ENCODE results near the gene VAV1. TPM values are rescaled to one million over a fixed set of nuclear protein-coding genes. Genes with fewer than 3 reads are reported as not detected.
"Not testable (repeated sequence)": the region's sequence is repeated elsewhere in the genome, so short reads cannot be mapped to it uniquely, and the experiment has no call there.

Gene VAV1
- total RNA-seq, 5 donors from 2014 or later (not counting 1 experiment from before 2014, with no cell fraction given) = 82.5 to 114 (median 92.2) TPM

DNA sequence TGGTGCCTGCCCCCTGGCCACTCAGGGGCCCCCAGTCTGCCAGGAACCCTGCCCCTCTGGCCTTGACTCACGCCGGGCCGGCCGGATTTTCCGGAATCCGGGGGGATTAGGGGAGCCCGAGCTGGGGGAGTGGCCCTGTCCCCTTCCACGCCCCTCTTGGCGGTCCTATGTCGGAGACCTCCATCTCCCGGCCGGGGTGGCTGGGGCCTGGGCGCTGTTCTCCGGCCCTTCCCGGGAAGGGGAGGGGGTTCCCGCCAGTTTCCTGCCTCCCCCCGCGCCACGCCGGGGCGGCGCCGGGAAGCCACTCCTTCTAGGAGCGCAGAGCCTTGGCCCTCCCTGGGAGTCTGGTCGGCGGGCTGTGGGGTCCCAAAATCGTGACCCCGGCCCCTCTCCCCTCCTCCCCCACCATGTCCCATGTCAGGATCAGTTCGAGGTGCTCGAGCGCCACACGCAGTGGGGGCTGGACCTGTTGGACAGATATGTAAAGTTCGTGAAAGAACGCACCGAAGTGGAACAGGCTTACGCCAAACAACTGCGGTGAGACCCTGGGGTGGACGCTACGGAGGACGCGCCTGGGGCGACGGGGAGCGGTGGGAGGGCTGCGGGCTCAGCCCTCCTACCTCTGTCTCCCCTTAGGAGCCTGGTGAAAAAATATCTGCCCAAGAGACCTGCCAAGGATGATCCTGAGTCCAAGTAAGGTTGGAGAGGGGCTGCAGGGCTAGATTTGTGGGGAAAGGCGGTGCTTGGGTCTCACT is 31.7 kb upstream of the VAV1 start:
- Mint-ChIP-seq H3K36me3 (peaks cover 11% of the 10 kb centered on the region), H3K9me3 (no peaks in the 10 kb centered on the region), H3K27me3 (no peaks in the 10 kb centered on the region), H3K4me3 (peak overlapping the region; percentile 69 to 95 (median 76)), H3K27ac (peak overlapping the region in 1 of 2 donors; percentile 72), H3K4me1 (peaks cover 31 to 40% (median 40%) of the 10 kb centered on the region in 3 donors)
- H3K4me3 ChIP-seq (ENCODE audit: control insufficient read depth in 1 of 2, extremely low read depth in 1 of 2, low read length in 1 of 2) = peak overlapping the region; percentile 60 to 66
- no peak for ATAC-seq (replicated peaks in 1 of 4)
- H3K27me3 ChIP-seq (replicated peaks in 1 of 2; ENCODE audit: control insufficient read depth in 2 of 2, extremely low read depth in 1 of 2, insufficient read depth in 2 of 2, low read length in 1 of 2) = peaks cover 0 to 14% of the 10 kb centered on the region in 2 experiments
- no peaks in the 10 kb centered on the region for H3K9me3 ChIP-seq
- 4% methylated on average over 34 of the region's 46 CpGs for whole genome bisulfite sequencing (ENCODE audit: insufficient coverage)
- POLR2A ChIA-PET = no interaction called here
- peaks cover 0 to 3% of the 10 kb centered on the region in 2 donors for H3K36me3 ChIP-seq (ENCODE audit: control insufficient read depth in 2 of 2, extremely low read depth in 1 of 2, insufficient read depth in 1 of 2, low read length in 1 of 2)
- peaks cover 15 to 48% of the 10 kb centered on the region in 2 experiments for H3K4me1 ChIP-seq (ENCODE audit: control insufficient read depth in 1 of 2, extremely low read depth in 1 of 2, insufficient read depth in 2 of 2, low read length in 2 of 2)
- CTCF ChIA-PET = no interaction called here
- peak overlapping the region; percentile 12 for H3K27ac ChIP-seq (ENCODE audit: low read length)
- peak in 4 of 35 experiments; percentile 16 to 33 (median 24) for DNase-seq

GRCh38 chr19:6743066-6743465 is 29.4 kb upstream of the VAV1 start:
- Mint-ChIP-seq H3K36me3 (peaks cover 26% of the 10 kb centered on the region), H3K4me1 (peaks cover 20 to 26% (median 25%) of the 10 kb centered on the region in 3 donors), H3K27me3 (no peaks in the 10 kb centered on the region), H3K9me3 (no peaks in the 10 kb centered on the region), H3K27ac (peak overlapping the region in 1 of 2 donors; percentile 57), H3K4me3 (no peak overlapping the region)
- ATAC-seq (replicated peaks in 1 of 4) (no peak), DNase-seq (no peak)
- 100% methylated on average over 2 of the region's 7 CpGs for WGBS (ENCODE audit: insufficient coverage)
- Histone ChIP-seq H3K4me1 (ENCODE audit: control insufficient read depth in 1 of 2, extremely low read depth in 1 of 2, insufficient read depth in 2 of 2, low read length in 2 of 2) (peaks cover 11 to 32% of the 10 kb centered on the region in 2 experiments), H3K36me3 (ENCODE audit: control insufficient read depth in 2 of 2, extremely low read depth in 1 of 2, insufficient read depth in 1 of 2, low read length in 1 of 2) (peaks cover 9 to 10% of the 10 kb centered on the region in 2 donors), H3K27me3 (replicated peaks in 1 of 2; ENCODE audit: control insufficient read depth in 2 of 2, extremely low read depth in 1 of 2, insufficient read depth in 2 of 2, low read length in 1 of 2) (peaks cover 0 to 14% of the 10 kb centered on the region in 2 experiments), H3K9me3 (no peaks in the 10 kb centered on the region), H3K27ac (ENCODE audit: low read length) (no peak overlapping the region), H3K4me3 (ENCODE audit: control insufficient read depth in 1 of 2, extremely low read depth in 1 of 2, low read length in 1 of 2) (no peak overlapping the region)
- POLR2A ChIA-PET = no interaction called here
- CTCF ChIA-PET = no interaction called here

DNA sequence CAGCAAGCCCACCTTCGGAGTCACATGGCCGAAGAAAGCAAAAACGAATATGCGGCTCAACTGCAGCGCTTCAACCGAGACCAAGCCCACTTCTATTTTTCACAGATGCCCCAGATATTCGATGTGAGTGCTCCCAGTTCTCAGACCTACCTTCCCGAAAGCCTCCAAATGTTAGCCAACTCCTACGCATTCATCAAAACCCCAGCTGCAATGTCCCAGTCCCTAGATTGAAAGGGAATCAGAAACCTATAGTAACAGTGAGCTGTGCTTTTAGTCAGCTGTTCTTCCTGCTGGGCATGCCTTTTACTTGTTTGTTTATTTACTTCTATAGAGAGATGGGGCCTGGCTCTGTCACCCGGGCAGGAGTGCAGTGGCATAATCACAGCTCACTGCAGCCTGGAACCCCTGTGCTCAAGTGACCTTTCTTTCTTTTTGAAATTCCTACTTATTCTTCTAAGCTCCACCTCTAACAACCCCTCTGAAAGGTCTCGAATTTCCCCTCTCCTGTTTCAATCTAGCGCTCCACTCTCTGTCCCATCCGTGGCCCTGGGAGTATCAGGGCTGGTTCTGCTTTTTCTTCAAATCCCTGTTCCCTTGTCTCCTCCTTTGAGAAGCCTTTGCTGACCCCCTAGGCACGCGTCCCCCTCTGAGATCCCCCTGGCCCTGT is 28.7 kb upstream of the VAV1 start:
- H3K4me3 ChIP-seq (ENCODE audit: control insufficient read depth in 1 of 2, extremely low read depth in 1 of 2, low read length in 1 of 2) = no peak overlapping the region
- ATAC-seq (replicated peaks in 1 of 4) (no peak), DNase-seq (no peak)
- peaks cover 12 to 18% (median 17%) of the 10 kb centered on the region in 3 donors for H3K4me1 Mint-ChIP-seq
- peaks cover 0 to 14% of the 10 kb centered on the region in 2 experiments for H3K27me3 ChIP-seq (replicated peaks in 1 of 2; ENCODE audit: control insufficient read depth in 2 of 2, extremely low read depth in 1 of 2, insufficient read depth in 2 of 2, low read length in 1 of 2)
- peaks cover 33% of the 10 kb centered on the region for H3K36me3 Mint-ChIP-seq
- ChIA-PET CTCF (no interaction called here), POLR2A (no interaction called here)
- no peaks in the 10 kb centered on the region for H3K9me3 ChIP-seq
- H3K4me3 Mint-ChIP-seq = no peak overlapping the region
- H3K27ac ChIP-seq (ENCODE audit: low read length) = no peak overlapping the region
- peak overlapping the region; percentile 31 to 37 for H3K27ac Mint-ChIP-seq
- peaks cover 5 to 24% of the 10 kb centered on the region in 2 experiments for H3K4me1 ChIP-seq (ENCODE audit: control insufficient read depth in 1 of 2, extremely low read depth in 1 of 2, insufficient read depth in 2 of 2, low read length in 2 of 2)
- WGBS (ENCODE audit: insufficient coverage) = 92% methylated on average over 12 of the region's 15 CpGs
- H3K36me3 ChIP-seq (ENCODE audit: control insufficient read depth in 2 of 2, extremely low read depth in 1 of 2, insufficient read depth in 1 of 2, low read length in 1 of 2) = peaks cover 9 to 18% of the 10 kb centered on the region in 2 donors
- no peaks in the 10 kb centered on the region for H3K9me3 Mint-ChIP-seq
- H3K27me3 Mint-ChIP-seq = no peaks in the 10 kb centered on the region

DNA sequence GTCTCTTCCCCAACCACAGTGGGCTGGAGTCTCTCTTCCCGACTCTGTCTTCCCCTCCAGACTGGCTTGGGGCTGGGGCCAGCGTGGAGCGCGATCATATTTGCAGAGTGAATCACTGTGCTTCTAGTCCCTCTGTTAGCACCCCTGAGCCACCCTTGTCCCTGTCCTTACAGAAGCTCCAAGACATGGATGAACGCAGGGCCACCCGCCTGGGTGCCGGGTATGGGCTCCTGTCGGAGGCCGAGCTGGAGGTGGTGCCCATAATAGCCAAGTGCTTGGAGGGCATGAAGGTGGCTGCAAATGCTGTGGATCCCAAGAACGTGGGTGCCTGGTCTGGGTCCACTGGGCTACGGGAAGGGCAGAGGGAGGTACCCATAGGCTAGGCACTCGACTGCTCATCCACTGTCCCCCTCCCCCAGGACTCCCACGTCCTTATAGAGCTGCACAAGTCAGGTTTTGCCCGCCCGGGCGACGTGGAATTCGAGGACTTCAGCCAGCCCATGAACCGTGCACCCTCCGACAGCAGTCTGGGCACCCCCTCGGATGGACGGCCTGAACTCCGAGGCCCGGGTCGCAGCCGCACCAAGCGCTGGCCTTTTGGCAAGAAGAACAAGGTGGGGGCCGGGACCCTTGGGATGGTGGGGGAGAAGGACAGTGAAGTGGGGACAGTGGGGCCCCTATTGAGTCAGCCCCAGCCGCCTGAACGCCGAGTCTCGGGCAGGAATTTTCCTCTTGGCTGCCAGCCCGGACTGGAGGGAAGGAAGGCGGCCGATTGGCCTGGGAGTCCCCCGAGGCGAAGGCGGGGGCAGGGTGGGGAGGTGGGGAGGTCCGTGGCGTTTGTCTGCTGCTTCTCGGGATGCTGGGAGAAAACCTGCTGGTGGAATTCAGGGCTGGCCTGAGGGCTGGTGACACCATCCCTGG is 27.9 kb upstream of the VAV1 start:
- H3K27ac Mint-ChIP-seq = peak overlapping the region in 1 of 2 donors; percentile 31
- H3K27ac ChIP-seq (ENCODE audit: low read length) = no peak overlapping the region
- peaks cover 0 to 14% of the 10 kb centered on the region in 2 experiments for H3K27me3 ChIP-seq (replicated peaks in 1 of 2; ENCODE audit: control insufficient read depth in 2 of 2, extremely low read depth in 1 of 2, insufficient read depth in 2 of 2, low read length in 1 of 2)
- H3K4me1 ChIP-seq (ENCODE audit: control insufficient read depth in 1 of 2, extremely low read depth in 1 of 2, insufficient read depth in 2 of 2, low read length in 2 of 2) = peaks cover 3 to 17% of the 10 kb centered on the region in 2 experiments
- peaks cover 35% of the 10 kb centered on the region for H3K36me3 Mint-ChIP-seq
- H3K36me3 ChIP-seq (ENCODE audit: control insufficient read depth in 2 of 2, extremely low read depth in 1 of 2, insufficient read depth in 1 of 2, low read length in 1 of 2) = peaks cover 12 to 24% of the 10 kb centered on the region in 2 donors
- ATAC-seq (replicated peaks in 1 of 4) (no peak), DNase-seq (no peak)
- no peaks in the 10 kb centered on the region for H3K27me3 Mint-ChIP-seq
- no peak overlapping the region for H3K4me3 Mint-ChIP-seq
- 91% methylated on average over 30 of the region's 41 CpGs for WGBS (ENCODE audit: insufficient coverage)
- H3K4me3 ChIP-seq (ENCODE audit: control insufficient read depth in 1 of 2, extremely low read depth in 1 of 2, low read length in 1 of 2) = no peak overlapping the region
- POLR2A ChIA-PET = no interaction called here
- H3K9me3 Mint-ChIP-seq = no peaks in the 10 kb centered on the region
- peaks cover 7 to 12% (median 11%) of the 10 kb centered on the region in 3 donors for H3K4me1 Mint-ChIP-seq
- H3K9me3 ChIP-seq = no peaks in the 10 kb centered on the region
- CTCF ChIA-PET = no interaction called here

GRCh38 chr19:6745965-6746364 is 26.5 kb upstream of the VAV1 start:
- CTCF ChIA-PET = no interaction called here
- H3K4me1 ChIP-seq (ENCODE audit: control insufficient read depth in 1 of 2, extremely low read depth in 1 of 2, insufficient read depth in 2 of 2, low read length in 2 of 2) = peaks cover 0 to 3% of the 10 kb centered on the region in 2 experiments
- WGBS (ENCODE audit: insufficient coverage) = 95% methylated on average over 13 of the region's 24 CpGs
- H3K27me3 Mint-ChIP-seq = no peaks in the 10 kb centered on the region
- DNase-seq = no peak
- POLR2A ChIA-PET = no interaction called here
- peaks cover 5 to 10% (median 8%) of the 10 kb centered on the region in 3 donors for H3K4me1 Mint-ChIP-seq
- no peak overlapping the region for H3K4me3 ChIP-seq (ENCODE audit: control insufficient read depth in 1 of 2, extremely low read depth in 1 of 2, low read length in 1 of 2)
- no peak overlapping the region for H3K27ac Mint-ChIP-seq
- H3K9me3 Mint-ChIP-seq = no peaks in the 10 kb centered on the region
- H3K9me3 ChIP-seq = no peaks in the 10 kb centered on the region
- H3K4me3 Mint-ChIP-seq = no peak overlapping the region
- no peak for ATAC-seq (replicated peaks in 1 of 4)
- H3K27me3 ChIP-seq (replicated peaks in 1 of 2; ENCODE audit: control insufficient read depth in 2 of 2, extremely low read depth in 1 of 2, insufficient read depth in 2 of 2, low read length in 1 of 2) = peaks cover 0 to 2% of the 10 kb centered on the region in 2 experiments
- peaks cover 12 to 26% of the 10 kb centered on the region in 2 donors for H3K36me3 ChIP-seq (ENCODE audit: control insufficient read depth in 2 of 2, extremely low read depth in 1 of 2, insufficient read depth in 1 of 2, low read length in 1 of 2)
- H3K27ac ChIP-seq (ENCODE audit: low read length) = no peak overlapping the region
- peaks cover 38% of the 10 kb centered on the region for H3K36me3 Mint-ChIP-seq

- H3K36me3 ChIP-seq (ENCODE audit: control insufficient read depth in 2 of 2, extremely low read depth in 1 of 2, insufficient read depth in 1 of 2, low read length in 1 of 2) = peaks cover 22 to 48% of the 10 kb centered on the region in 2 donors
Observed at GRCh38 chr19:6748543-6748942, 24.0 kb upstream of the VAV1 start.

More at GRCh38 chr19:6748543-6748942, 24.0 kb upstream of the VAV1 start:
- H3K27ac ChIP-seq (ENCODE audit: low read length); POLR2A ChIA-PET; CTCF ChIA-PET; H3K4me3 ChIP-seq (ENCODE audit: control insufficient read depth in 1 of 2, extremely low read depth in 1 of 2, low read length in 1 of 2); H3K27ac Mint-ChIP-seq; H3K9me3 Mint-ChIP-seq; DNase-seq; H3K27me3 Mint-ChIP-seq; H3K9me3 ChIP-seq; H3K4me1 ChIP-seq (ENCODE audit: control insufficient read depth in 1 of 2, extremely low read depth in 1 of 2, insufficient read depth in 2 of 2, low read length in 2 of 2); H3K4me3 Mint-ChIP-seq; ATAC-seq (replicated peaks in 1 of 4); H3K27me3 ChIP-seq (replicated peaks in 1 of 2; ENCODE audit: control insufficient read depth in 2 of 2, extremely low read depth in 1 of 2, insufficient read depth in 2 of 2, low read length in 1 of 2): not testable (repeated sequence)
- 95% methylated on average over 9 of the region's 10 CpGs for WGBS (ENCODE audit: insufficient coverage)
- Mint-ChIP-seq H3K4me1 (peaks cover 2 to 13% (median 8%) of the 10 kb centered on the region in 3 donors), H3K36me3 (peaks cover 38% of the 10 kb centered on the region)
